ENCODE measurements around the gene PLAAT2.

- TF ChIP-seq CTCF (conservative IDR thresholded peaks at IDR 0.05; ENCODE audit: low read depth, low read length): no peak
- no peak for TF ChIP-seq EZH2 (IDR thresholded peaks at IDR 0.05; ENCODE audit: borderline replicate concordance, low read depth, low read length, poor library complexity, severe bottlenecking)
These were observed 32.1 kb upstream of the PLAAT2 start for GRCh38 chr11:63595296-63595695.
